Measurements from ENCODE around the gene GALNT17.
"Not testable (repeated sequence)": the region's sequence is repeated elsewhere in the genome, so short reads cannot be mapped to it uniquely, and the experiment has no call there.

GALNT17 gene

DNA sequence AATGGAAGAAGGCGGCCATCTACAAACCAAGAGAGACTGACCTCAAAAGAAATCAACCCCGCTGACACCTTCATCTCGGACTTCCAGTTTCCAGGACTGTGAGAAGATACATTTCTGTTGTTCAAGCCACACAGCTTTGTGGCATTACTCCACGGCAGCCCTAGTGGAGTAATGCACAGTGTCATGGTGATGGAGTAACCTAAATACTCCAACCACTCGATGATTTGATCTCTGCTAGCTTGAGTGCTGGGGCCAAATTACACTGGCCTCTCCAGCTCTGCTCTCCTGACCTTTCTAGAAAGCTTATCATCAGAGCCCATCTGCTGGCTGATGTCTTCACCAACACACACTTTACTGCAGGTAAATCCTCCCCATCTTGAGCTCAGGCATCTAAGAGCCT is 52.2 kb downstream of the GALNT17 start:
- no peaks in the 10 kb centered on the region for H3K36me3 ChIP-seq (ENCODE audit: control insufficient read depth, insufficient read depth, low read length)
- no peaks in the 10 kb centered on the region for H3K27me3 ChIP-seq (ENCODE audit: control insufficient read depth, insufficient read depth, low read length)
- H3K27ac ChIP-seq (ENCODE audit: low read depth, low read length), result no peak overlapping the region
- no peaks in the 10 kb centered on the region for H3K4me1 ChIP-seq (ENCODE audit: control insufficient read depth, insufficient read depth, low read length)
- no peak overlapping the region for H3K9ac ChIP-seq (ENCODE audit: low read length)
- H3K4me3 ChIP-seq (ENCODE audit: low read length), result no peak overlapping the region

DNA sequence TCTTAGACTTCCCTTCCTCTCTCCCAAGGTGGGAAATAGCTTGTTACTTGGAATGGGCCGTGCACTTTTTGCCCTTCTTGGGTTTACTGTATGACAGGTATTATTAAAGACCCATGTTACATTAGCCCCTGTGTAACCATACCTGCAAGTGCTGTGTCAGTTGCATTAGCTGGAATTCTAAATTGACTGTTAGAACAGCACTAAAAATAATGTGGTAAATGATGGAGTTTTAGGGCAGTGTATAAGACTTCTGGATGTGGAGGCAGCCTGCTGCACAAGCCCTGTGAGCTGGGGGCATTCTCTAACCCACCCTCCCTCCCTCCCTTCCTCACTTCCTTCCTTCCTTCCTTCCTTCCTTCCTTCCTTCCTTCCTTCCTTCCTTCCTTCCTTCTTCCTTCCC is 52.7 kb downstream of the GALNT17 start:
- no peak overlapping the region for H3K9ac ChIP-seq (ENCODE audit: low read length)
- H3K27me3 ChIP-seq (ENCODE audit: control insufficient read depth, insufficient read depth, low read length), result no peaks in the 10 kb centered on the region
- no peaks in the 10 kb centered on the region for H3K4me1 ChIP-seq (ENCODE audit: control insufficient read depth, insufficient read depth, low read length)
- no peak overlapping the region for H3K4me3 ChIP-seq (ENCODE audit: low read length)
- no peak overlapping the region for H3K27ac ChIP-seq (ENCODE audit: low read depth, low read length)
- no peaks in the 10 kb centered on the region for H3K36me3 ChIP-seq (ENCODE audit: control insufficient read depth, insufficient read depth, low read length)

DNA sequence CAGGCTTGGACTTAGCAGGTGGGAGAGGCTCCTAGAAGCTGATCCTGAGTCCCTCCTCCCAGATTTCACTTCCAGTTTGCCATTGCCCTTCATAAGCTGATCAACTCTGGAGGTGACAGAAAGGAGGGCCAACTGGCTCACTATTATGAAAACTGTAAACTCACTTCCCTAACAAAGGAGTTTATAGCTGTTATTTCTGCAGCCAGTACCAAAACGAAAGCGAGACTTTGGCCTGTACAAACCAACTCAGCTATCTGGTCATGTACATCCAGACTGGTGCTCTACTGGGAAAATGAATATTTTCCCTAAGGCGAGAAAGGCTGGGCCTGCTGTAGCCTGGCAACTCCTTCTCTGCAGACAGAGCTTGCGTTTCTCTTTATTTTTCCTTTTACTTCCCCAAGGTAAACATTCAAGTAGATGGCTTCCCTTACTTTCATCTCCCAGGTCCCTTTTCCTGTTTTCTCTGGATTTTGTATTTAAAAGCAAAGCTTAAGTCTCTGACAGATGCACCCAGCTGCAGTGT is 54.7 kb downstream of the GALNT17 start:
- H3K36me3 ChIP-seq (ENCODE audit: control insufficient read depth, insufficient read depth, low read length), result no peaks in the 10 kb centered on the region
- no peaks in the 10 kb centered on the region for H3K4me1 ChIP-seq (ENCODE audit: control insufficient read depth, insufficient read depth, low read length)
- H3K27ac ChIP-seq (ENCODE audit: low read depth, low read length), result peak overlapping the region; percentile 32
- H3K4me3 ChIP-seq (ENCODE audit: low read length), result no peak overlapping the region
- no peak overlapping the region for H3K9ac ChIP-seq (ENCODE audit: low read length)
- no peaks in the 10 kb centered on the region for H3K27me3 ChIP-seq (ENCODE audit: control insufficient read depth, insufficient read depth, low read length)

DNA sequence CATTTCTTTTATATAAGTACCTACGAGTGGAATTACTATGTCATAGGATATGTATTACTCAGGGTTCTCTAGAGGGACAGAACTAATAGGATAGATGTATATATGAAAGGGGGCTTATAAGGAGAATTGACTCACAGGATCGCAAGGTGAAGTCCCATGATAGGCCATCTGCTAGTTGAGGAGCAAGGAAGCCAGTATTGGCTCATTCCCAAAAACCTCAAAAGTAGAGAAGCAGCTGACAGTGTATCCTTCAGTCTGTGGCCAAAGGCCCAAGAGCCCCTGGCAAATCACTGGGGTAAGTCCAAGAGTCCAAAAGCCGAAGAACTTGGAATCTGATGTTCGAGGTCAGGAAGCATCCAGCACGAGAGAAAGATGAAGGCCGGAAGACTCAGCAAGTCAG is 59.8 kb downstream of the GALNT17 start:
- Histone ChIP-seq H3K9ac (ENCODE audit: low read length) (no peak overlapping the region), H3K27me3 (ENCODE audit: control insufficient read depth, insufficient read depth, low read length) (no peaks in the 10 kb centered on the region), H3K4me3 (ENCODE audit: low read length) (no peak overlapping the region), H3K4me1 (ENCODE audit: control insufficient read depth, insufficient read depth, low read length) (no peaks in the 10 kb centered on the region), H3K36me3 (ENCODE audit: control insufficient read depth, insufficient read depth, low read length) (no peaks in the 10 kb centered on the region), H3K27ac (ENCODE audit: low read depth, low read length) (no peak overlapping the region)

DNA sequence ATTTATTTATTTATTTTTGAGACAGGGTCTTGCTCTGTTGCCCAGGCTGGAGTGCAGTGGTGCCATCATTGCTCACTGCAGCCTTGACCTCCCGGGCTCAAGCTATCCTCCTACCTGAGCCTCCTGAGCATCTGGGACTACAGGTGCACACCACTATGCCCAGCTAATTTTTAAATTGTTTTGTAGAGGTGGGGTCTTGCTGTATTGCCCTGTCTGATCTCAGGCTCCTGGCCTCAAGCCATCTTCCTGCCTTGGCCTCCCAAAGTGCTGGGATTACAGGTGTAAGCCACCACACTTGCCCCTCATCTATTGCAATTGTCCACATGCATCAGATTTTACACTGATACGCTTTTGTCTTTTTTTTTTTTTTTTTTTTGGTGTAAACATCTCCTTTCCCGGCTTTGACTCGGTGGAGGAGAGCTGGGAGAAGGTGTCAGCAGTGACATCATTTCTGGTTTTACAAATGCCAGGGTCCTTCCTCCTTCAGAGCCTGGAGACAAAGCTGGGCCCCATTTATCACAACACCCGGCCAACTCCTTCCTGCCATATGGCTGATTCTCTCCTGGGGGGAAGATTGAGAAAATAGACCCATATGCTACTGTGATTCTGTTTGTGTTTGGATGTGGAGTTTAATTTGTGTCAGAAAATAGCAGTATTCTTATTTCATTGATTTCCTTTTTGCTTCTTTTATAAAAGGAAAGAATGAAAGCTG is 61.3 kb downstream of the GALNT17 start:
- no peaks in the 10 kb centered on the region for H3K4me1 ChIP-seq (ENCODE audit: control insufficient read depth, insufficient read depth, low read length)
- H3K36me3 ChIP-seq (ENCODE audit: control insufficient read depth, insufficient read depth, low read length), result no peaks in the 10 kb centered on the region
- H3K4me3 ChIP-seq (ENCODE audit: low read length), result no peak overlapping the region
- H3K9ac ChIP-seq (ENCODE audit: low read length), result no peak overlapping the region
- no peaks in the 10 kb centered on the region for H3K27me3 ChIP-seq (ENCODE audit: control insufficient read depth, insufficient read depth, low read length)
- no peak overlapping the region for H3K27ac ChIP-seq (ENCODE audit: low read depth, low read length)

- Histone ChIP-seq H3K4me3 (ENCODE audit: low read length) (no peak overlapping the region), H3K36me3 (ENCODE audit: control insufficient read depth, insufficient read depth, low read length) (no peaks in the 10 kb centered on the region), H3K27ac (ENCODE audit: low read depth, low read length) (no peak overlapping the region), H3K9ac (ENCODE audit: low read length) (no peak overlapping the region), H3K27me3 (ENCODE audit: control insufficient read depth, insufficient read depth, low read length) (no peaks in the 10 kb centered on the region), H3K4me1 (ENCODE audit: control insufficient read depth, insufficient read depth, low read length) (no peaks in the 10 kb centered on the region)
Measured at GRCh38 chr7:71198391-71198790, 66.4 kb downstream of the GALNT17 start.

GRCh38 chr7:71198887-71199286 is 66.9 kb downstream of the GALNT17 start:
- H3K27me3 ChIP-seq (ENCODE audit: control insufficient read depth, insufficient read depth, low read length), result no peaks in the 10 kb centered on the region

GRCh38 chr7:71206184-71206583 is 74.2 kb downstream of the GALNT17 start:
- Histone ChIP-seq H3K27me3 (ENCODE audit: control insufficient read depth, insufficient read depth, low read length) (no peaks in the 10 kb centered on the region), H3K4me3 (ENCODE audit: low read length) (no peak overlapping the region), H3K36me3 (ENCODE audit: control insufficient read depth, insufficient read depth, low read length) (no peaks in the 10 kb centered on the region), H3K4me1 (ENCODE audit: control insufficient read depth, insufficient read depth, low read length) (peaks cover 2% of the 10 kb centered on the region), H3K9ac (ENCODE audit: low read length) (no peak overlapping the region), H3K27ac (ENCODE audit: low read depth, low read length) (no peak overlapping the region)

More at GRCh38 chr7:71198887-71199286, 66.9 kb downstream of the GALNT17 start:
- no peaks in the 10 kb centered on the region for H3K36me3 ChIP-seq (ENCODE audit: control insufficient read depth, insufficient read depth, low read length)
- H3K9ac ChIP-seq (ENCODE audit: low read length), result no peak overlapping the region
- no peak overlapping the region for H3K4me3 ChIP-seq (ENCODE audit: low read length)
- H3K27ac ChIP-seq (ENCODE audit: low read depth, low read length), result no peak overlapping the region
- H3K4me1 ChIP-seq (ENCODE audit: control insufficient read depth, insufficient read depth, low read length), result no peaks in the 10 kb centered on the region

DNA sequence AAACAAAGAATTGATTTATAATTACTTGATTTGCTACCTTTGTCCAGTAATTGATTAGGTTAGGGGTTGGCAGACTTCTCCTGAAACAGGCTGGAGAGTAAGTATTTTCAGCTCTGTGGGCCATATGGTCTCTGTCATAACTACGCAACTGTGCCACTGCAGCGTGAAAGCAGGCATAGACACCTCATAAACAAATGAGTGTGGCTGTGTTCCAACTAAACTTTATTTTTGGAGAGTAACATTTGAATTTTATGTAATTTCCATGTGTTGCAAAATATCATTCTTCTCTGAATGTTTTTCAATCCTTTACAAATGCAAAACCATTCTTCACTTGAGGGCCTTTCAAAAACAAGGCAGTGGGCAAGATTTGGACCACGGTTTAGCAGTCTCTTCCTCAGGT is 76.9 kb downstream of the GALNT17 start:
- Histone ChIP-seq H3K36me3 (ENCODE audit: control insufficient read depth, insufficient read depth, low read length) (no peaks in the 10 kb centered on the region), H3K9ac (ENCODE audit: low read length) (no peak overlapping the region), H3K27ac (ENCODE audit: low read depth, low read length) (no peak overlapping the region), H3K4me3 (ENCODE audit: low read length) (no peak overlapping the region), H3K27me3 (ENCODE audit: control insufficient read depth, insufficient read depth, low read length) (no peaks in the 10 kb centered on the region), H3K4me1 (ENCODE audit: control insufficient read depth, insufficient read depth, low read length) (peaks cover 2% of the 10 kb centered on the region)

GRCh38 chr7:71209484-71209883 is 77.5 kb downstream of the GALNT17 start:
- H3K4me1 ChIP-seq (ENCODE audit: control insufficient read depth, insufficient read depth, low read length); H3K27me3 ChIP-seq (ENCODE audit: control insufficient read depth, insufficient read depth, low read length): not testable (repeated sequence)

DNA sequence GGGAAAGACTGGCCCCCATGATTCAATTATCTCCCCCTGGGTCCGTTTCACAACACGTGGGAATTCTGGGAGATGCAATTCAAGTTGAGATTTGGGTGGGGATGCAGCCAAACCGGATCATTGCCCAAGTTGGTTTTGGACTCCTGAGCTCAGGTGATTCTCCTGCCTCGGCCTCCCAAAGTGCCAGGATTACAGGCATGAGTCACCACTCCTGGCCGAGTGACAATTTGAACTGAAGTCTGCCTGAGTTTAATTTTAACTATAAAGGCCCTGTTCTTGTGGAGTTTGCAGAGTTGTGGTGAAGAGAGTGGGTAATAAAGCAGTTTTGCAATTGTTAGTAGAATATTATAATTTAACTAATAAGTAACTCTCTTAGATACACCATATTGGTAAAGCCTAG is 78.3 kb downstream of the GALNT17 start:
- Histone ChIP-seq H3K27ac (ENCODE audit: low read depth, low read length) (no peak overlapping the region), H3K4me1 (ENCODE audit: control insufficient read depth, insufficient read depth, low read length) (peaks cover 2% of the 10 kb centered on the region), H3K9ac (ENCODE audit: low read length) (no peak overlapping the region), H3K4me3 (ENCODE audit: low read length) (no peak overlapping the region), H3K36me3 (ENCODE audit: control insufficient read depth, insufficient read depth, low read length) (no peaks in the 10 kb centered on the region), H3K27me3 (ENCODE audit: control insufficient read depth, insufficient read depth, low read length) (no peaks in the 10 kb centered on the region)

More at GRCh38 chr7:71209484-71209883, 77.5 kb downstream of the GALNT17 start:
- not testable (repeated sequence) for H3K4me3 ChIP-seq (ENCODE audit: low read length); H3K36me3 ChIP-seq (ENCODE audit: control insufficient read depth, insufficient read depth, low read length); H3K9ac ChIP-seq (ENCODE audit: low read length); H3K27ac ChIP-seq (ENCODE audit: low read depth, low read length)

GRCh38 chr7:71212433-71212832 is 80.5 kb downstream of the GALNT17 start:
- H3K9ac ChIP-seq (ENCODE audit: low read length), result not testable (repeated sequence)

DNA sequence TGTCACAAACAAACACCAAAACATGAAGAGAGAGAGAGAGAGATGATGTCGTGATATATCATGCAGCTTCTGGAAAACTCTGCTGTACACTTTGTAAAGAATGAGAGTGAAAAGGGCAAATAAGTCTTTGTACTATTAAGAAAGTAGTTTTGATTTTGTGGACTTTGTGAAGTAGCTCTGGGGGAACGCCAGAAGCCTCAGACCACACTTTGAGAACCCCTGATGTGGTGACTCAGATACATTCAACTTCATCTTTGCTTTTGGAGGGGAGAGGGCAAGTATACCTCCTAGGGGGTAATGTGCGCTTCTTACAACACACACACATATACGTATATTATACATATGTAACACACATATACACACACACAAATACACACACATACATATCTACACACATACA is 84.3 kb downstream of the GALNT17 start:
- no peak overlapping the region for H3K4me3 ChIP-seq (ENCODE audit: low read length)
- H3K27me3 ChIP-seq (ENCODE audit: control insufficient read depth, insufficient read depth, low read length), result no peaks in the 10 kb centered on the region
- H3K27ac ChIP-seq (ENCODE audit: low read depth, low read length), result no peak overlapping the region
- no peaks in the 10 kb centered on the region for H3K36me3 ChIP-seq (ENCODE audit: control insufficient read depth, insufficient read depth, low read length)
- no peaks in the 10 kb centered on the region for H3K4me1 ChIP-seq (ENCODE audit: control insufficient read depth, insufficient read depth, low read length)
- H3K9ac ChIP-seq (ENCODE audit: low read length), result no peak overlapping the region

More at GRCh38 chr7:71212433-71212832, 80.5 kb downstream of the GALNT17 start:
- H3K27me3 ChIP-seq (ENCODE audit: control insufficient read depth, insufficient read depth, low read length); H3K27ac ChIP-seq (ENCODE audit: low read depth, low read length); H3K4me1 ChIP-seq (ENCODE audit: control insufficient read depth, insufficient read depth, low read length); H3K36me3 ChIP-seq (ENCODE audit: control insufficient read depth, insufficient read depth, low read length); H3K4me3 ChIP-seq (ENCODE audit: low read length): not testable (repeated sequence)
